ENCODE data around the gene BEND3. TPM values are rescaled to one million over a fixed set of nuclear protein-coding genes. Genes with fewer than 3 reads are reported as not detected.

Gene BEND3
- total and polyA plus RNA-seq, 9 of the 15 experiments (the other 6 are each of a cell fraction or from before 2014, with no cell fraction given): 0.64 to 8.4 (median 3.3) TPM

GRCh38 chr6:107066697-107067659, 48.3 kb downstream of the BEND3 start (continued):
- no peak for TF ChIP-seq ZNF518B (CRISPR knock-in tag; IDR thresholded peaks at IDR 0.05)
- no peak for TF ChIP-seq RCOR1 (IDR thresholded peaks at IDR 0.05; ENCODE audit: borderline replicate concordance in 1 of 2, low read depth in 2 of 2, low read length in 2 of 2)
- no peak for TF ChIP-seq TRIM24 (IDR thresholded peaks at IDR 0.05)
- TF ChIP-seq NFYB (IDR thresholded peaks at IDR 0.05; ENCODE audit: extremely low read depth, insufficient read length): no peak

- POLR2A ChIA-PET: no interaction called here
- WGBS (ENCODE audit: insufficient coverage, low coverage, missing lambda C conversion rate): 43% methylated on average over 6 of the region's 6 CpGs
- TF ChIP-seq TFAP4 (CRISPR knock-in tag; IDR thresholded peaks at IDR 0.05; ENCODE audit: borderline replicate concordance) (no peak), ETV1 (tag; conservative IDR thresholded peaks at IDR 0.05; ENCODE audit: low read depth) (peak; percentile 72), ZNF23 (CRISPR knock-in tag; IDR thresholded peaks at IDR 0.05) (no peak), ZKSCAN8 (CRISPR knock-in tag; IDR thresholded peaks at IDR 0.05) (no peak), FOXA1 (IDR thresholded peaks at IDR 0.05; ENCODE audit: borderline replicate concordance) (no peak), RCOR1 (IDR thresholded peaks at IDR 0.05; ENCODE audit: borderline replicate concordance in 1 of 2, low read depth in 2 of 2, low read length in 2 of 2) (peak in 1 of 2 experiments; percentile 36; a peak in 1 of 4 replicates), SP2 (IDR thresholded peaks at IDR 0.05; ENCODE audit: extremely low read depth, low read depth, low read length, poor library complexity, severe bottlenecking) (no peak), NR2C2 (CRISPR knock-in tag; IDR thresholded peaks at IDR 0.05) (no peak), NR2C2 (tag; IDR thresholded peaks at IDR 0.05) (peak; percentile 66; the same call in 1 of the 2 replicates)
- TF ChIP-seq, protein P1, sequence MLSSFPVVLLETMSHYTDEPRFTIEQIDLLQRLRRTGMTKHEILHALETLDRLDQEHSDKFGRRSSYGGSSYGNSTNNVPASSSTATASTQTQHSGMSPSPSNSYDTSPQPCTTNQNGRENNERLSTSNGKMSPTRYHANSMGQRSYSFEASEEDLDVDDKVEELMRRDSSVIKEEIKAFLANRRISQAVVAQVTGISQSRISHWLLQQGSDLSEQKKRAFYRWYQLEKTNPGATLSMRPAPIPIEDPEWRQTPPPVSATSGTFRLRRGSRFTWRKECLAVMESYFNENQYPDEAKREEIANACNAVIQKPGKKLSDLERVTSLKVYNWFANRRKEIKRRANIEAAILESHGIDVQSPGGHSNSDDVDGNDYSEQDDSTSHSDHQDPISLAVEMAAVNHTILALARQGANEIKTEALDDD (IDR thresholded peaks at IDR 0.05): 0 out of 2 replicates have a peak, but pooled peaks have one; percentile 17
Measured at GRCh38 chr6:107064579-107065065, 50.7 kb downstream of the BEND3 start.

More at GRCh38 chr6:107064579-107065065, 50.7 kb downstream of the BEND3 start:
- in situ Hi-C loops (cut with MboI) (no loop called here), intact Hi-C loops (cut with micrococcal nuclease) (no loop called here)
- peak; percentile 75 for FAIRE-seq
- H3K9me1 ChIP-seq (ENCODE audit: control insufficient read depth, insufficient read depth, low read length): no peaks in the 10 kb centered on the region
- H3K79me2 ChIP-seq (ENCODE audit: control insufficient read depth, insufficient read depth, low read length): no peaks in the 10 kb centered on the region
- peak overlapping the region in 1 of 2 experiments; percentile 72; a peak in 1 of 4 replicates for H3K9ac ChIP-seq (ENCODE audit: insufficient read depth in 1 of 2, low read depth in 2 of 2, low read length in 2 of 2)
- H3K4me1 ChIP-seq (replicated peaks in 1 of 2; ENCODE audit: control insufficient read depth in 2 of 2, insufficient read depth in 2 of 2, low read length in 2 of 2): peaks cover 0 to 9% of the 10 kb centered on the region in 2 experiments; a peak in 4 of 5 replicates
- H3K9me3 ChIP-seq (replicated peaks; ENCODE audit: control insufficient read depth, insufficient read depth, low read depth, low read length): no peaks in the 10 kb centered on the region
- H3K36me3 ChIP-seq (ENCODE audit: control insufficient read depth, insufficient read depth, low read length): peaks cover 19% of the 10 kb centered on the region; the same call in 1 of the 3 replicates
- no peak overlapping the region for H3K27ac ChIP-seq (ENCODE audit: extremely low read depth, low read depth, low read length)
- no peaks in the 10 kb centered on the region for H4K20me1 ChIP-seq (replicated peaks; ENCODE audit: control insufficient read depth, insufficient read depth, low read length)
- no TSS peak for BruUV-seq (replicated peaks)
- DNase-seq (ENCODE audit: extremely low read depth in 1 of 4, low spot score in 3 of 4): peak in 1 of 4 experiments; percentile 36
- peaks cover 4 to 6% of the 10 kb centered on the region in 2 experiments; a peak in 4 of 5 replicates for H3K27me3 ChIP-seq (ENCODE audit: control insufficient read depth in 2 of 2, insufficient read depth in 2 of 2, low read length in 2 of 2)
- peak; percentile 60 for ATAC-seq
- no peak overlapping the region for H3K4me2 ChIP-seq (ENCODE audit: insufficient read depth, low read length)
- no peak overlapping the region for H2AFZ ChIP-seq (ENCODE audit: low read depth, low read length)
- CTCF ChIA-PET (ENCODE audit: low intra/inter-chr PET ratio): no interaction called here
- H3K4me3 ChIP-seq: no peak overlapping the region
